HG03565 (cell line): Measurements from ENCODE around the gene WWC2.
"Not testable (repeated sequence)": the region's sequence is repeated elsewhere in the genome, so short reads cannot be mapped to it uniquely, and the experiment has no call there.

Experiments
- ATAC-seq: cut with Tn5 transposase; IDR thresholded peaks from one replicate; pipeline ENCODE4 v1.9.1; 2021; ENCODE audit warnings: mild to moderate bottlenecking, moderate library complexity; ENCODE audit not compliant: unreplicated experiment

The WWC2 gene

DNA sequence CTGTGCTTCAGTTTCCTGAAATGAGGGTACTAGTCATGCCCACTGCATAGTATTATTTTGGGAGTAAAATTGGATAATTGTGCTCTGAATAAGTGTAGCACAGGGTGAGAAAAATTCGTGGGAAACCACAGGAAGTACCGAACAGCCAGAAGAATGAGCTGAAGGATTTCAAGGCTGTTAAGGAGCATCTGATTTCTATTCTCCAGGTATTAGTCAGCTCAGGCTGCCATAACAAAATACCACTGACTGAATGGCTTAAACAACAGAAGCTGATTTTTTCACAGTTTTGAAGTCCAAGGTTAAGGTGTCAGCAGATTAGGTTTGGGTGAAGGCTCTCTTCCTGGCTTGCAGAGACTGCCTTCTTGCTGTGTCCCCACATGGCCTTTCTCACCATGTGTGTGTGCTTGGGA, 41.9 kb downstream of the WWC2 start:
- ATAC-seq, result no peak

DNA sequence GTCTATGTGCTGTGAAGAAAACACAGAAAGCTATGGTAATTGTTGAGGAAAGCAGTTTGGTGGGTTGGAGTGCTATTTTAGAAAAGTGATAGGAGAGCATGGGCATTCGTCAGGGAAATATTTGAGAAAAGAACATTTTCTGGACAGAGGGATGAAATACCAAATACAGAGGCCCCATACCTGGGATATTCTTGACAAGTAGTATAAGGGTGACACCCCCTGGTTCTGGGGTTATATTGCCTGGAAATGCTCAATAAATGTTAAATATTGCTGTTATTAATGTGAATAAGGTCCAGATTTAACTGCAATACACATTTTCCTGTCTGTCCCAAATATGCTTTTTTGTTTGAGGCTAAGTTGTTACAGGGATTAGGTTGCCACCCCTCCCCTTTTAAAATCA, 42.9 kb downstream of the WWC2 start:
- ATAC-seq, result no peak

DNA sequence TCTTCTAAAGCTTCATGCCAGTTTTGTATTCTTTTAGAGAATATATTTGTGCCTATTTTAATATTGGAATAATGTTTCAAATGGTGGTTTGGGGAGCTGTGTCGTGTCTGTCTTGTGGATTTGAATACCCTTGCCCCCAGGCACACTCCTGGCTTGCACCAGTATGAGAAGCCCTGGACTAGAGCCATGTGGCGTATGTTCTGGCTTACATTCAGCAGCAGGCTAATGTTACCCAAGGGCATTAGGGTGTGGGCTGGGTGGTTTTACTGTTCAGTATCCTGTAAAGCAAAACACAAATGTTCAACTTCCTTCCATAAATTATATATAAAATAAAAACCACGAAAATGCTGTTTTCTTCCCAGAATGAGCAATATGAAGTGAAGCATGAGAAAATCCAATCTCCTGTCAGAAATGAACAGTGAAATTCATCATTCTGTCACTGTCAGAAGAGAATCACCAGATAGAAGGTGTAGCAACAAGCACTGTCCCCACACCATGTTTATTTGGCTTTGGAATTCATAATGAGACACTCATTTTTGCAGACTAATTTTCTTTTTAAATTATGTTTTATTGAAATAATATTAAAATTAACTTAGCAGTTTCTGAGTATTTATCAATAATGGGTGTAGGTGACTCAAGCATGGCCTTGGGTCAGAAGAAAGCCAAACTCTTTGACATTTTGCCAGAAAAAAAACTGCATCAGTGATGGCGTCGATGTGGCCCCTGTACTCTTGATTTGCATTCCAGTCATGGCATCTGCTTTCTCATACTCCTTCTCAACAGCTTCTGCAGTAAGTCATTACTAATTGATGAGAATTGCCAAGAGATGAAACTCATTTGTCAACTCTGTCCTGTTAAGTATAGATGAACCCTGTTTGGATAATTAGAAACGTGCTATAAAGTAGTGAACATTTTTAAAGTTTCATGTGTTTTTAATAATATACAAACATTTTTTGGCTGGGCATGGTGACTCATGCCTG, 43.8 kb downstream of the WWC2 start:
- ATAC-seq, result no peak

DNA sequence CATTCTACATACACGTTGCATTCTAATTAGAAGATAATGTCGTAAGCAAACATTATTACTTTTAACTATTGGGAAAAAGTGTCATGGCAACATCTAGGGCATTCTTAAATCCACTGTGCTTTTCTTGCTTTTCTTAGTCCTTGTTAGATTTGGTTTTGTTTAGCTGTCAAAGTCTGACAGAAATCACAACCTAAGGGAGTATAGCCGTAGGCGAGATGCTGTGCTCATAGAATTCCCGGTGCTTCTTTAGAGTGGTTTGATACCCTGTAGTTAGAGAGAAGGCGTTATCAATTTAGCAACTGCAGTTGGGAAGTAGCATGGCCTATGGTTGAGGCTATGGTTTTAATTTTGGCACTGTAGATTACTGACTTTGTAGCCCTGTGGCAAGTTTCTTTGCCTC, 45.7 kb downstream of the WWC2 start:
- ATAC-seq, result no peak

DNA sequence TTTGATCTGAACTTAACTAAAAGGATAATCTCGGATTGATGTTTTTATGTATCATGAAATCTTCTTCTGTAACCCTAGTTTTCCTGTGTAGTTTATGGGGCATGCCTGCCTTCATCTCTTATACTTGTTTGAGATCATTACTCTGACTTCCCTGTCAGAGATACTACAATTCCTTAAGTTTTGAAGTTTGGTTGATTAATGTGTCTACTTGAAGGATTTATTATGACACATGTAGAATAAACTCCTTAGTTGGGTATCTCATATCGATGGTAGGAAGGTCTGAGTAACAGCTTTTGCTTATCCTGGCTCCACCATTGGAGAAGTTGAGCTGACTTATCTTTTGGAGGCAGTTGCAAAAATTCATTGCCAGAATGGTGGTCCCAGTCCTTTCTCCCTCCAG, 46.7 kb downstream of the WWC2 start:
- no peak for ATAC-seq

DNA sequence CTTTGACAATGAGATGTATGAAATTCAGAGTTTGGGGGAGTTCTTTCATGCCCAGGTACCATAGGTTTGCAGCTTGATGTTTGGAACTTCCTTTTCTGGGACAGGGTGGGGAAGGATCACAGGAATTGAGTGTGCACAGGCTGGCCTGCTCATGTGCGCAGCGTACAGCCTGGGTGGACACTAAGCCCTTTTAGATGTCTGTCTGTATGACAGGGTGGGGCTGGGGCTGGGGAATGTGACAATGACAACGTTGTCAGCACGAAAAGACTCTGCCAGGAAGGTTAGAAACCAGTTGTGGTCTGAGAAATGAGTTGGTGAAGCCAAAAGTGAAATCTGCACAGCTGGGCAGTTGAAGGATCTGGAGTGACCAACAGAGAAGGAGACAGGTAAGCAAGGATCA, 47.4 kb downstream of the WWC2 start:
- no peak for ATAC-seq

DNA sequence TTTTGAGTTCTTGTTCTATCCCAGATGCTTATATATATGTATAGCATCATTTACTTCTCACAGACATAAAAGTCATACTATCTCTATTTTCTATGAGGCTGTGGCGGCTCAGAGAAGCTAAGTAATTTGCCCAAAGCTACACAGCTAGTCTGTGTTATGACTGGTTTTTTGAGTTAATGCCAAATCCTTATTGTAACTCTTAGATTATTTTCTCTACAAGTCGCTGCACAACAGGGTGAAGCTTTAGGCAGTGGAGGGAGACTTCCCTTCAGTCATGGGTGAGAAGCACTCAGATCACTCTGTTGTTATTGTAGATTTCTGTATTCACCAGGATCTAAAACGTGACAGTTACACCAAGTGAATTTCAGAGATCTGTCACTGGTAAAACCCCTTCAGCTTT, 48.1 kb downstream of the WWC2 start:
- ATAC-seq, result no peak

DNA sequence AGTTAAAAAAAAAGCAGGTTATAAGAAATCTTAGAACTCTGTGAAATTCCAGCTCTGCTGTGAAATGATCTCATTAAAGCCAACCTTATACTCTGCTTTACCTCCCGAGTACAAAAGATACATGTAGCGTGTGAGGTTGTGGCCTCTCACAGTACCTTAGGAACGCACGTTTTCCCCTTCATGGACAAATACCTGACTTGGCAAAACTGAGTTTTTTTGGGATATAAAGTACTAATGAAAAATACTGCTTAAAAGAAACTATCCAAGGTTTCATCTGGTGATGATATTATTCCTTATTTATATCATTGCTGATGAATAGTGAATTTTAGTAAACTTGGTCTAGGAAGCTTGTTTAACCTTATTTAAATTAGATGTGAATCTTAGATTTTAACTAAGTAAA, 48.9 kb downstream of the WWC2 start:
- no peak for ATAC-seq

DNA sequence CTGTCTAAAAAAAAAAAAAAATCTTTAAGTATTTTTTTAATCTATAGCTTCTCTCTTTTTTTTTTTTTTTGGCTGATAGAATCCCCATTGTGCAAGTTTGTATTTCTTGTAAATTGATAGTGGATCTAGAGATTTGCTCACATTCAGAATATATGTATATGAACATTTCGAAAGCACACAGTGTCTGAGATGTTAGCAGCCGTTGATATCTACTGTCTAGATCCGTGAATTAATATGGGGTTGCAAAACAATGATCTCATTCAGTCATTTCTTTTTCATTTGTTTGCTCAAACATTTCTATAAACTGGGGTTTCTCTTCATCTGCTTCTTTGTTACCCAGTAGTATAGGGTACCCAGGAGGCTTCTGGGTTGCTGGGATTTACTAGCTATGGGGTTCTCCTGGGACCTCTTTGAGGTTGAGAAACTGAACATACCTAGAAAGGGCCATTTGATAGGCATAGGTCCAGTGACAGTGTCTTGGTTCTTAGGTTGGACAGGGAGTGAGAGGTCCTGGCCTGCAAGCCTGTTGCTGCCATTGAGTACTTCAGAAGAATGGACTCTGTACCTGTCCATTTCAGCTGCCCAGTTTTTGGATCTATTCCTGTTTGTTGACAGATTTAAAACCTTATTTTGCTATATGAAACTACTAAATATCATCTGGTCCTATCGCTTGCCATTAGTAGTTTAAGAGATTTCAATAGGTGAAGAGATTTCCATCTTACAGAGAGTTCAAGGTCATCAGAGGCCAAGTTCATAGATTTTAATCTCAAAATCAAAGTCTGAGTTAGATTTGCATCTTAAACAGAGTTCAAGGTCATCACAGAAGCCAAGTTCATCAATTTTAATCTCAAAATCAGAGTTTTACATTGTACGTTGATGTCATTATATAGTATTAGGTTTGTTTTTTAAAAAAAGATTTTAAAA, 50.8 kb downstream of the WWC2 start:
- no peak for ATAC-seq

DNA sequence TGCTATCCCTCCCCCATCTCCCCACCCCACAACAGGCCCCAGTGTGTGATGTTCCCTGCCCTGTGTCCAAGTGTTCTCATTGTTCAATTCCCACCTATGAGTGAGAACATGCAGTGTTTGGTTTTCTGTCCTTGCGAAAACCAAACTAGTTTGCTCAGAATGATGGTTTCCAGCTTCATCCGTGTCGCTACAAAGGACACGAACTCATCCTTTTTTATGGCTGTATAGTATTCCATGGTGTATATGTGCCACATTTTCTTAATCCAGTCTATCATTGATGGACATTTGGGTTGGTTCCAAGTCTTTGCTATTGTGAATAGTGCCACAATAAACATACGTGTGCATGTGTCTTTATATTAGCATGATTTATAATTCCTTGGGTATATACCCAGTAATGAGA, 51.6 kb downstream of the WWC2 start:
- ATAC-seq, result not testable (repeated sequence)

DNA sequence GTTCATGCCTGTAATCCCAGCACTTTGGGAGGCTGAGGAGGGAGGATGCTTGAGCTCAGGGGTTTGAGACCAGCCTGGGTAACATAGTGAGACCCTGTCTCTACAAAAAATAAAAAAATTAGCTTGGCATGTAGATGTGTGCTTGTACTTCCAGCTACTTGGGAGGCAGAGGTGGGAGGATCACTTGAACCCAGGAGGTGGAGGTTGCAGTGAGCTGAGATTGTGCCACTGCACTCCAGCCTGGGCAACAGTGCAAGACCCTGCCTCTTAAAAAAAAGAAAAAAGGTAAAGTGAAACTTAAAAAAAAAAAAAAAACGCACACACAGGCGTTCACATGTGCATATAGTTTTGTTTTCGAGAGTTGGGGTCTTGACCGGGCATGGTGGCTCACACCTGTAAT, 53.2 kb downstream of the WWC2 start:
- ATAC-seq, result not testable (repeated sequence)

DNA sequence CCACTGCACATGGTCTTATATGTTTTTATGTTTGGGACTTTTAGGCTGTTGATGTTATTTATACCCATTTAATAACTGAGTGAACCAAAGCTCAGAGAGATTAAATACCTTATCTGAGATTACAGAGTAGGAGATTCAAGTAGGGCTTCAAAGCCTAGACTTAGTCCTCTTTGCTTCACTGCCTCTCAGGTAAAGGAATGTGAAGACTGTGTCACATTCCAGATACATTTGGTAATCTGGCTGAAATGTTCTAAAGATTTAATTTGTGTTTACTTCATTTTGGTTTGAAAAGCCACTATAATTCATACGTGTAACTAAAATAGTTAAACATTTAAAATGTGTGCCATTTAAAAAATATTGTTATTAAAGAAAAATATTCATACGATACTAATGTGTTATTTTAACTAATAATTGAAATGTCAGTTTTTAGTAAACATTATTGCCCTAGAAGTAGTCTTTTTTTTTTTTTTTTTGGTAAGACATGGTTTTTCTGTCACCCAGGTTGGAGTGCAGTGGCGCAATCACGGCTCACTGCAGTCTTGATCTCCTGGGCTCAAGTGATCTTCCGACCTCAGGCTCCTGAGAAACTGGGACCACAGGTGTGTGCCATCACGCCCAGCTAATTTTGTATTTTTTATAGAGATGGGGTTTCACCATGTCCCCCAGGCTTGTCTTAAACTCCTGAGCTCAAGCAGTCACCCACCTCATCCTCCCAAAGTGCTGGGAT, 54.3 kb downstream of the WWC2 start:
- no peak for ATAC-seq

DNA sequence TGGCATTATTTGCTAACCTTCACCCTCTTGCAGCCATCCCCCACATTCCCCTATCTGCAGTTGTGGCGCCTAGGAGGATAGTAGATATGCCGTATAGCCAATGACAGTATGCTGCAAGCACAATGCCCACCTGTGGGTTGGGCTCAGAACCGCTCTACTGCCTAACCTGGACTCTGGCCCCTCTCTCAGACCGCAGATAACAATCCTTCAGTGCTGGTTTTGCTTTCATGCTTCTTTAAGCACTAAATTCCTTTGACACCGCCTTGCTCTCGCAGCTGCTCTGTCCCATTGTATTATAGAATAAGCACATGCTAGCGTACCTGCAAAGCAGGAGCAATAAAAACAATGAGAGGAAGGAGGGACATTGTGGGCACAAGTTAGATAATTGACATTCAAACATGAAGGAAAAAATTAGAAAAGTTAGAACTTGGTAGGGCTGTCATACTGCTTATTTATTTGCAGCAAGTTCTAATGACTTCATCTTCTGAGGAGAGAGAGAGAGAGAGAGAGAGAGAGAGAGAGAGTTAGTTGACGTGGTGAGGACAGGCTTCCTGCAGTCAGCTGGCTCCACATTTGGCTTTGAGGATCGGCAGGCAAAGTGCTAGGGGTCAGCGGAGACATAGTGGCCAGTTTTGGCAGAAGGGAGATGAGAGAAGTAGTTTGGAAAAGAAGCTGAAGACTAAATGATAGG, 55.8 kb downstream of the WWC2 start:
- no peak for ATAC-seq

DNA sequence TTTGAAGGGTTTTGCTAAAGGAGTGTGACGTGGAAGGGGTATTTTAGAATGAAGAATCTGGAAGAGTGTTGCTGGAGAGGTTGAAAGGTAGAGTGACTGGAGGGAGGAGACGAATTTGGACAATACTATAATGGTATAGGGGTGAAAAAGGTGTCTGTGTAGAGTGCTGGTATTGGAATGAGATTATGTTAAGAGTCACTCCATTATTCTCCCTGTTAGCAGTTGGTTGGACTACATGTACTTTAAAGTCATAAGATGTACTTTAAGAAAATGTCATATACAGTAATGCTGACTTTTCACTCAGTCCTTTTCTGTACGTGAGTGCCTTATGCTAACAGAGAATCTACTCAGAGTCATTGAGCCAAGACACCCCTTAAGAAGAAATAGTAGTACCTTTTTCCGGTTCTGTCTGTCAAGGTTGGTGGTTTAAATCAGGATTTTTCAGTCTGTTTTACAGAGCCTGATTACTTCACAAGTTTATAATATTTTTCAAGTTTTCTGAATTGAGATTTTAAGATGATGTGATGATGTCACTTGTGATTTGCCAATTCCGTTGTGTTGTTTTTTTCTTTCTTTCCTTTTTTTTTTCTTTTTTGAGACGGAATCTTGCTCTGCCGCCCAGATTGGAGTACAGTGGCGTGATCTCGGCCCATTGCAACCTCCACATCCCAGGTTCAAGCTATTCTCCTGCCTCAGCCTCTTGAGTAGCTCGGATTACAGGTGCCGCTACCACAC, 56.6 kb downstream of the WWC2 start:
- no peak for ATAC-seq

DNA sequence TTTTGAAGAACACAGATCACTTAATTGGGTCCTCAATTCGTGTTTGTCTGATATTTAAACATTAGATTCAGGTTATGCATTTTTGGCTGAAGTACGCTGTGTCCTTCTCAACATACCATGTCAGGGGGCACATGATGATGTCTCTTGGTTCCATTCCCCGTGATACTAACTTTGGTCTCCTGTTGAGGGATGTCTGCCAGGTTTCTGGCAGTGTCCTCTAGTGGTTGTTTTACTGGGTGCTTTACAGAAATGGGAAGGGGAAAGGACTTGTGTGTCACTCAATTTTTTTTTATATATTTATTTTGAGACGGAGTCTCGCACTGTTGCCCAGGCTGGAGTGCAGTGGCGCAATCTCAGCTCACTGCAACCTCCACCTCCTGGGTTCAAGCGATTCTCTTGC, 58.2 kb downstream of the WWC2 start:
- ATAC-seq, result no peak

DNA sequence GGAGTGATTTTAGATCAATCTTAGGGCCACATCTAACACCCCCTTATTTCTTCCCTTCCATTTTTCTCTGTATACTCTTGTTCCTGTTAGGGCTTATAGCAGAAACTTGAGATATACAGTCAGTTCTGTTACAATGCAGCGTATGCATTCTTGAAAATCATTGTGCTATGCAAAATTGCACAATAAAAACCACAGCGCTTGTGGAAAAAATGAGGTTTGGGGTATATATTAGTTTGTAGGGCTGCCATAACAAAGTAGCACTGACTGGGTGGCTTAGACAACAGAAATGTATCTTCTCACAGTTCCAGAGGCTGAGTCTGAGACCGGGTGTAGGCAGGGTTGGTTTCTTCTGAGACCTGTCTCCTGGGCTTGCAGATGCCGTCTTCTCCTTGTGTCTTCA, 59.0 kb downstream of the WWC2 start:
- no peak for ATAC-seq

DNA sequence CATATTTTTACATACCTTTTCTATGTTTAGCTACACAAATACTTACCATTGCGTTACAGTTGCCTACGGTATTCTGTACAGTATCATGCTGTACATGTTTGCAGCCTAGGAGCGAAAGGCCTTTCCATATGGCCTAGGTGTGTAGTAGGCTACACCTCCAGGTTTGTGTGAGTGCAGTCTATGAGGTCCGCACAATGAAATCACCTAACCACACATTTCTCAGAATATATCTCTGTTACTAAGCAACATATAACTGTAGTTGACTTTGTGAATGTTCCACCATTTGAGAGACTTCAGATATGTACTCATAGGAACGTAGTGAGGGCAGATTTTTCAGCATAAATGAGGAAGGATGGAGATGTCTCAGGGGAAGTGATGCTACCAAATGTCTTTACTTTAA, 62.6 kb downstream of the WWC2 start:
- ATAC-seq, result no peak

DNA sequence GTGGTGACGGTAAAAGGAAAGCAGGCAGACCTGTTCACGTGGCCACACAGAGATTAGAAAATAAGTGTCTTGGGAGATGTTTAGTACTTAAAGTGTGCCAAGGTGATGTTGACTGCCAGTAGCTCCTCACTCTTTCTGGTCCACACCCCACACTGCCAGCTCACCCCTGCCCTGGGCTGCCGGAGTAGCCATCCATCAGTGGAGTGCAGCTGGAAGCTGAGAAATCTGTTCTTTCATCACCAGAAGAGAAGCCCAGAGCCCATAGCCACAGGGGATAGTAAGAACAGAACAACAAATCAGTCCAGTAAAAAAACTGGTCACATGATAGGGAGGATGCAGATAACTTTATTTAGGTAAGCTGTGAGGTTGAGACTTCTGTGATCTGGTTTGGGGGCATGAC, 64.1 kb downstream of the WWC2 start:
- no peak for ATAC-seq

DNA sequence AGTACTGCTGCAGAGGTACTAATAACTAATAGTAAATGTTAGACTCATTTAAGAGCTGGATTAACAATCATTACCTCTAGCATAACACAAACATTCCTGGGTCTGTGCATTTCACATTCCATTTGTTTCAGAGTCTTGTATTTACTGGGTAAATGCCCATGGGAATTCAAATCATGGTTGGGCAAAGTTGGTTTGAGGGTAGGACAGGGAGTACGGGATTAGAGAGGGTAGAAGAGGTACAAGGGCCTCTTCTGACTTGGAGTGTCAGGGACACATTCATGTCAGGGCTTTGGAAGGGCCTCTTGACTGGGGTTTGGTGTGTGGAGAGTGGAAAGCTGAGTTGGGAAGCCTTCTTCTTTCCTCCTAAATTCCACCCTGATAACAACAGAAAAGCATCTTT, 65.9 kb downstream of the WWC2 start:
- ATAC-seq, result no peak

DNA sequence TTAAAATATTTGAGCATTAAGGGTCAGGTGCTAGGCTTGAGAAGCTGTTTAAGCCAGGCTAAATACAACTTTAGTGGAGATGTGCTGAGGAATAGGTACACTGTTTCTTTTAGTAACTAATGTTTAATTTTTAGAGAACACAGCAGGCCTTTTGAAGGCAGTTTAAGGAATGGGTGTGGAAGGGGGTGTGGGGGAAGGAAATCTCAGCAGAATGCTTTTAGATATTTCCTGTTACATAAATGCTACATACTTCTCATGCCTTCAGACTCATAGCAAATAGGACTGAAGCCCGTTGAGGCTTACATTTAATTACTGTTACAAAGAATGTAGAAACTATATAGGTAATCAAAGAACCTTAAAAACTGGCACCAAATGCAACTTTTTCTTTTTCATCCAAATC, 66.3 kb downstream of the WWC2 start:
- no peak for ATAC-seq
